22Rv1 (cell line): Measurements from ENCODE around the gene CALCOCO1.
"Not testable (repeated sequence)": the region's sequence is repeated elsewhere in the genome, so short reads cannot be mapped to it uniquely, and the experiment has no call there.

Experiments
- H3K27ac ChIP-seq: fragments of 450-650 bp; 2 replicates; pipeline ENCODE4 v1.5.1; 2017
- CTCF ChIP-seq: fragments of 450-650 bp; IDR thresholded peaks from 2 replicates; pipeline ENCODE4 v1.5.1; 2017; ENCODE audit warnings: mild to moderate bottlenecking
- ZFX ChIP-seq: fragments of 450-650 bp; IDR thresholded peaks from 2 replicates; pipeline ENCODE4 v1.6.1; 2017; ENCODE audit warnings: antibody characterized with exemption, borderline replicate concordance

The CALCOCO1 gene

GRCh38 chr12:53719649-53720048, 7.6 kb downstream of the CALCOCO1 start:
- H3K27ac ChIP-seq: no peak overlapping the region
- TF ChIP-seq ZFX: no peak

- not testable (repeated sequence) for H3K27ac ChIP-seq
These were observed 8.7 kb downstream of the CALCOCO1 start for GRCh38 chr12:53718567-53718966.

- TF ChIP-seq ZFX (no peak), CTCF (no peak)
- 0 out of 2 replicates have a peak overlapping the region, but pooled peaks have one; percentile 4 for H3K27ac ChIP-seq
These were observed 9.9 kb downstream of the CALCOCO1 start for GRCh38 chr12:53717319-53717718.

- TF ChIP-seq ZFX: no peak
- no peak for TF ChIP-seq CTCF
These were observed 13.2 kb downstream of the CALCOCO1 start for GRCh38 chr12:53714004-53714403.

GRCh38 chr12:53713516-53713915, 13.7 kb downstream of the CALCOCO1 start:
- TF ChIP-seq CTCF (no peak), ZFX (no peak)
- H3K27ac ChIP-seq: no peak overlapping the region

More at GRCh38 chr12:53714004-53714403, 13.2 kb downstream of the CALCOCO1 start:
- H3K27ac ChIP-seq: no peak overlapping the region

GRCh38 chr12:53712059-53712643, 15.1 kb downstream of the CALCOCO1 start:
- TF ChIP-seq ZFX (no peak), CTCF (no peak)
- H3K27ac ChIP-seq: no peak overlapping the region

- TF ChIP-seq CTCF (no peak), ZFX (no peak)
- H3K27ac ChIP-seq: no peak overlapping the region
These were observed 17.2 kb downstream of the CALCOCO1 start for GRCh38 chr12:53710091-53710490.

- TF ChIP-seq CTCF: no peak
- no peak for TF ChIP-seq ZFX
- H3K27ac ChIP-seq: no peak overlapping the region
These were observed 17.6 kb downstream of the CALCOCO1 start for GRCh38 chr12:53709671-53710070.
